Measurements from ENCODE around the gene KIAA0825. TPM values are rescaled to one million over a fixed set of nuclear protein-coding genes. Genes with fewer than 3 reads are reported as not detected.
A peak's percentile ranks its signal among the peaks of the same experiment; 100 is the strongest.
"Not testable (repeated sequence)": the region's sequence is repeated elsewhere in the genome, so short reads cannot be mapped to it uniquely, and the experiment has no call there.

Gene KIAA0825
- total RNA-seq, 1 donor from 2014 or later = 2.2 TPM

DNA sequence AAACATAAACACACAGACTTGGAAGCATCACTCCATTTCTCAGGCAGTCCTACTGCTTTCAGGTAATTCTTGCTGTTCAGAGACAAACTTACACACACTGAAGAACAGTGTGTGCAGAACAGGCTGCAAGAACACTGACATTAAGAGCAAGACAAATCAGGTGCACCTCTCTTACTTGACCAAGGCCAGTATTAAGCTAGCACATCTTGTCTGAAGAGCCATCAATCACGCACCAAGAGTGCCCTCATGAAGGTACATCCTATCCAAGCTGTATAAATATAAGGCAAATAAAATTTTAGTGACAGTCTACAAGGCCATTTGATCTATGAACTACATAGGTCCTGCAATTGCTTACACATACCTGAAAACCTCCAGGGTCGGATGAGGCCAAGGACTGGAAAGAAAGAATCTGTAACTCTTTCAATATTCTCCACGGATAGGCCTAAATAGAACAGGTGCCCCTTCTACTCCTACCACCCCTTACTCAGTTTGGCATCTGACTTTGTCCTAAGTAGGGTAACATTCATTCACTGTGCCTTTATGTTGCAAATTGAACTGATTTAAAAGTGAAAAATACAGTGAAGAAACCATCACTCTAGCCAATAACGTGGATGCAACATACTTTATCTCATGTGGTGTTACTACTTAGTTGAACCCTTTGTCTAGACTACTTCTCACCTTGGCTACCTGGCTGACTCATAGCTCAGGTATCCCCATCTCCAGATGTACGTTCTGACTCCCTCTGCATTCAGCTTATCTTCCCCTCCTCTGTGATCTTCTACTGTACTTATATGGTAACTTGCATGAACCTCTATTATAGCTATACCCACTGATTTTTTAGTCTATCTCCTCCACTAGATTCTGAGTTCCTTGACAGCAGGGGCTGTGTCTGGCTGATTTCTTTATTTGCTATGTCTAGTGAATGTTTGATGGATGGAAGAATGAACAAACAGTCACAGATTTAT lies 256.3 kb downstream of the KIAA0825 start:
- Histone ChIP-seq H3K4me1 (peaks cover 6% of the 10 kb centered on the region), H3K27ac (replicated peaks) (no peak overlapping the region), H3K9me3 (replicated peaks) (no peaks in the 10 kb centered on the region), H3K36me3 (no peaks in the 10 kb centered on the region), H3K27me3 (ENCODE audit: low read depth) (no peaks in the 10 kb centered on the region), H3K4me3 (no peak overlapping the region)
- intact Hi-C loops (cut with micrococcal nuclease) = no loop called here
- no peak for DNase-seq
- no peak for TF ChIP-seq CTCF (IDR thresholded peaks at IDR 0.05; ENCODE audit: borderline replicate concordance)

DNA sequence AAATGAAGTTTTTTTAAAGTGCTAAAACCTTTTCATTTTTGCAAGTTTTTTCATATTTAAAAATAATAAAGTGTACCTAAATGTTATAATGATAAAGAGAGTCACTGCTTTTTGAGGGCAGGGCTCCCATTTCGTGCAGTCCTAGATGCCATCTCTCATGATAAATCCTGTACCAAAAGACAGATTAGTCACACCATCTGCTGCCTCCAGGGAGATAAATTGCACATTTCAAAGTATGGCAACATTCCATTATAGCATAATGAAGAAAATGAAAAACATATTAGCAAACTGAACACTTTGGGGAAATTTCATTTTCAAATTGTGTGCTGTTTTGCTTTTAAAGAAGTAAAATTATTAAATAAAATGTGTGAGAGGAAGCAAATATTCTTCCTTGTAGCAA lies 257.2 kb downstream of the KIAA0825 start:
- H3K27me3 ChIP-seq (ENCODE audit: low read depth) = no peaks in the 10 kb centered on the region
- TF ChIP-seq CTCF (IDR thresholded peaks at IDR 0.05; ENCODE audit: borderline replicate concordance) = no peak
- intact Hi-C loops (cut with micrococcal nuclease) = no loop called here

GRCh38 chr5:94360382-94361130 lies 257.8 kb downstream of the KIAA0825 start:
- Histone ChIP-seq H3K27ac (replicated peaks) (peak overlapping the region; percentile 37), H3K36me3 (no peaks in the 10 kb centered on the region), H3K4me1 (peaks cover 6% of the 10 kb centered on the region), H3K4me3 (no peak overlapping the region), H3K27me3 (ENCODE audit: low read depth) (no peaks in the 10 kb centered on the region), H3K9me3 (replicated peaks) (no peaks in the 10 kb centered on the region)
- no peak for TF ChIP-seq CTCF (IDR thresholded peaks at IDR 0.05; ENCODE audit: borderline replicate concordance)
- intact Hi-C loops (cut with micrococcal nuclease) = no loop called here
- no peak for DNase-seq

More for the DNA sequence above, 257.2 kb downstream of the KIAA0825 start:
- no peak overlapping the region for H3K27ac ChIP-seq (replicated peaks)
- H3K4me3 ChIP-seq = no peak overlapping the region
- no peak for DNase-seq
- no peaks in the 10 kb centered on the region for H3K9me3 ChIP-seq (replicated peaks)
- no peaks in the 10 kb centered on the region for H3K36me3 ChIP-seq
- H3K4me1 ChIP-seq = peaks cover 6% of the 10 kb centered on the region

- no peaks in the 10 kb centered on the region for H3K27me3 ChIP-seq (ENCODE audit: low read depth)
- H3K27ac ChIP-seq (replicated peaks) = peak overlapping the region; percentile 37
- no peak overlapping the region for H3K4me3 ChIP-seq
- H3K36me3 ChIP-seq = no peaks in the 10 kb centered on the region
- DNase-seq = no peak
- no peaks in the 10 kb centered on the region for H3K9me3 ChIP-seq (replicated peaks)
- intact Hi-C loops (cut with micrococcal nuclease) = no loop called here
- H3K4me1 ChIP-seq = peaks cover 6% of the 10 kb centered on the region
- no peak for TF ChIP-seq CTCF (IDR thresholded peaks at IDR 0.05; ENCODE audit: borderline replicate concordance)
These were observed 258.5 kb downstream of the KIAA0825 start for GRCh38 chr5:94359880-94360279.

GRCh38 chr5:94355811-94356210 lies 262.6 kb downstream of the KIAA0825 start:
- H3K27me3 ChIP-seq (ENCODE audit: low read depth) = no peaks in the 10 kb centered on the region
- peaks cover 12% of the 10 kb centered on the region for H3K9me3 ChIP-seq (replicated peaks)
- no peak for DNase-seq
- H3K4me3 ChIP-seq = no peak overlapping the region
- intact Hi-C loops (cut with micrococcal nuclease) = no loop called here
- no peaks in the 10 kb centered on the region for H3K36me3 ChIP-seq
- no peak for TF ChIP-seq CTCF (IDR thresholded peaks at IDR 0.05; ENCODE audit: borderline replicate concordance)
- peaks cover 5% of the 10 kb centered on the region for H3K4me1 ChIP-seq
- H3K27ac ChIP-seq (replicated peaks) = no peak overlapping the region

GRCh38 chr5:94354837-94355485 lies 263.4 kb downstream of the KIAA0825 start:
- H3K27ac ChIP-seq (replicated peaks); H3K36me3 ChIP-seq; H3K27me3 ChIP-seq (ENCODE audit: low read depth); intact Hi-C loops (cut with micrococcal nuclease); DNase-seq; H3K4me3 ChIP-seq; H3K4me1 ChIP-seq: not testable (repeated sequence)
- peaks cover 12% of the 10 kb centered on the region for H3K9me3 ChIP-seq (replicated peaks)
